ENCODE measurements around the gene NCOA1. TPM values are rescaled to one million over a fixed set of nuclear protein-coding genes. Genes with fewer than 3 reads are reported as not detected.

Gene NCOA1
- polyA plus RNA-seq, 1 of the 3 experiments (the other 2 are of a cell fraction), result 10.7 TPM

GRCh38 chr2:24724111-24724775, 233.2 kb downstream of the NCOA1 start:
- Histone ChIP-seq H3K9me3 (no peaks in the 10 kb centered on the region), H3K4me3 (ENCODE audit: low read depth in 2 of 2, low read length in 1 of 2) (no peak overlapping the region), H3K27ac (ENCODE audit: low read depth in 2 of 2, low read length in 1 of 2) (no peak overlapping the region), H3K4me1 (ENCODE audit: control insufficient read depth in 1 of 2, insufficient read depth in 2 of 2, low read depth in 1 of 2, low read length in 1 of 2) (peaks cover 10 to 19% of the 10 kb centered on the region in 2 experiments; a peak in 3 of 4 replicates), H4K20me1 (ENCODE audit: insufficient read depth) (no peaks in the 10 kb centered on the region), H3K79me2 (ENCODE audit: insufficient read depth) (no peaks in the 10 kb centered on the region), H2AFZ (ENCODE audit: low read depth) (no peak overlapping the region), H3K36me3 (replicated peaks in 1 of 2; ENCODE audit: control insufficient read depth in 1 of 2, insufficient read depth in 2 of 2, low read length in 1 of 2) (peaks cover 21% of the 10 kb centered on the region in 2 experiments), H3K27me3 (ENCODE audit: insufficient read depth) (no peaks in the 10 kb centered on the region), H3K9me2 (no peaks in the 10 kb centered on the region), H3F3A (replicated peaks; ENCODE audit: insufficient read depth) (peaks cover 18% of the 10 kb centered on the region), H3K4me2 (no peak overlapping the region), H3K9ac (no peak overlapping the region)
- DNase-seq, result no peak
- WGBS (ENCODE audit: low lambda C conversion rate), result 93% methylated on average over 4 of the region's 4 CpGs
- ChIA-PET POLR2A (no interaction called here), CTCF (interaction anchor here (1.1 to 1.6 kb wide), 3 partner anchors 38 to 314 kb away, joined by 3 to 4 read pairs (median 3); partner anchors contain the start of genes CENPO and PTRHD1)
- TF ChIP-seq SMC3 (IDR thresholded peaks at IDR 0.05; ENCODE audit: low read depth, low read length) (no peak), CHD2 (IDR thresholded peaks at IDR 0.05; ENCODE audit: low read length, partially characterized antibody) (no peak), FOXJ3 (CRISPR knock-in tag; IDR thresholded peaks at IDR 0.05) (no peak), EZH2phosphoT487 (IDR thresholded peaks at IDR 0.05; ENCODE audit: borderline replicate concordance, low read depth) (no peak), NRF1 (IDR thresholded peaks at IDR 0.05; ENCODE audit: low read depth, low read length) (no peak), GABPA (IDR thresholded peaks at IDR 0.05; ENCODE audit: low read depth) (no peak), JUND (IDR thresholded peaks at IDR 0.05) (no peak)

GRCh38 chr2:24725956-24726355, 234.9 kb downstream of the NCOA1 start:
- Histone ChIP-seq H3K79me2 (ENCODE audit: insufficient read depth) (no peaks in the 10 kb centered on the region), H3K9me2 (no peaks in the 10 kb centered on the region), H3K4me2 (no peak overlapping the region), H3K27me3 (ENCODE audit: insufficient read depth) (no peaks in the 10 kb centered on the region), H3K36me3 (replicated peaks in 1 of 2; ENCODE audit: control insufficient read depth in 1 of 2, insufficient read depth in 2 of 2, low read length in 1 of 2) (peaks cover 26 to 32% of the 10 kb centered on the region in 2 experiments), H2AFZ (ENCODE audit: low read depth) (no peak overlapping the region), H4K20me1 (ENCODE audit: insufficient read depth) (no peaks in the 10 kb centered on the region), H3K4me1 (ENCODE audit: control insufficient read depth in 1 of 2, insufficient read depth in 2 of 2, low read depth in 1 of 2, low read length in 1 of 2) (peaks cover 10 to 28% of the 10 kb centered on the region in 2 experiments; a peak in 3 of 4 replicates), H3K9me3 (no peaks in the 10 kb centered on the region), H3K27ac (ENCODE audit: low read depth in 2 of 2, low read length in 1 of 2) (no peak overlapping the region), H3K4me3 (ENCODE audit: low read depth in 2 of 2, low read length in 1 of 2) (no peak overlapping the region), H3K9ac (no peak overlapping the region), H3F3A (replicated peaks; ENCODE audit: insufficient read depth) (peaks cover 11% of the 10 kb centered on the region)
- ChIA-PET CTCF (interaction anchor here (0.9 to 1.6 kb wide), 2 partner anchors 12 to 316 kb away, joined by 3 to 4 read pairs; no protein-coding TSS in a partner anchor), POLR2A (no interaction called here)
- TF ChIP-seq RCOR1 (IDR thresholded peaks at IDR 0.05; ENCODE audit: low read length), result no peak
- no peak for TF ChIP-seq EP300 (IDR thresholded peaks at IDR 0.05; ENCODE audit: borderline replicate concordance in 1 of 2, low read depth in 1 of 2, low read length in 1 of 2)
- no peak for TF ChIP-seq POLR2AphosphoS5 (IDR thresholded peaks at IDR 0.05; ENCODE audit: low read depth, low read length)
- TF ChIP-seq MXI1 (IDR thresholded peaks at IDR 0.05; ENCODE audit: low read depth, low read length), result no peak
- TF ChIP-seq, protein P1, sequence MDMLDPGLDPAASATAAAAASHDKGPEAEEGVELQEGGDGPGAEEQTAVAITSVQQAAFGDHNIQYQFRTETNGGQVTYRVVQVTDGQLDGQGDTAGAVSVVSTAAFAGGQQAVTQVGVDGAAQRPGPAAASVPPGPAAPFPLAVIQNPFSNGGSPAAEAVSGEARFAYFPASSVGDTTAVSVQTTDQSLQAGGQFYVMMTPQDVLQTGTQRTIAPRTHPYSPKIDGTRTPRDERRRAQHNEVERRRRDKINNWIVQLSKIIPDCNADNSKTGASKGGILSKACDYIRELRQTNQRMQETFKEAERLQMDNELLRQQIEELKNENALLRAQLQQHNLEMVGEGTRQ (IDR thresholded peaks at IDR 0.05; ENCODE audit: borderline replicate concordance, low read depth, low read length), result no peak
- TF ChIP-seq, protein P2, sequence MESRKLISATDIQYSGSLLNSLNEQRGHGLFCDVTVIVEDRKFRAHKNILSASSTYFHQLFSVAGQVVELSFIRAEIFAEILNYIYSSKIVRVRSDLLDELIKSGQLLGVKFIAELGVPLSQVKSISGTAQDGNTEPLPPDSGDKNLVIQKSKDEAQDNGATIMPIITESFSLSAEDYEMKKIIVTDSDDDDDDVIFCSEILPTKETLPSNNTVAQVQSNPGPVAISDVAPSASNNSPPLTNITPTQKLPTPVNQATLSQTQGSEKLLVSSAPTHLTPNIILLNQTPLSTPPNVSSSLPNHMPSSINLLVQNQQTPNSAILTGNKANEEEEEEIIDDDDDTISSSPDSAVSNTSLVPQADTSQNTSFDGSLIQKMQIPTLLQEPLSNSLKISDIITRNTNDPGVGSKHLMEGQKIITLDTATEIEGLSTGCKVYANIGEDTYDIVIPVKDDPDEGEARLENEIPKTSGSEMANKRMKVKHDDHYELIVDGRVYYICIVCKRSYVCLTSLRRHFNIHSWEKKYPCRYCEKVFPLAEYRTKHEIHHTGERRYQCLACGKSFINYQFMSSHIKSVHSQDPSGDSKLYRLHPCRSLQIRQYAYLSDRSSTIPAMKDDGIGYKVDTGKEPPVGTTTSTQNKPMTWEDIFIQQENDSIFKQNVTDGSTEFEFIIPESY (IDR thresholded peaks at IDR 0.05; ENCODE audit: borderline replicate concordance, low read depth), result no peak
- TF ChIP-seq RFX5 (IDR thresholded peaks at IDR 0.05; ENCODE audit: low read length), result no peak
- TF ChIP-seq SMC3 (IDR thresholded peaks at IDR 0.05; ENCODE audit: low read depth, low read length), result no peak
- TF ChIP-seq FOXM1 (IDR thresholded peaks at IDR 0.05; ENCODE audit: low read depth), result no peak
- no peak for TF ChIP-seq RAD21 (IDR thresholded peaks at IDR 0.05; ENCODE audit: low read length)
- no peak for TF ChIP-seq TCF12 (IDR thresholded peaks at IDR 0.05)
- no peak for TF ChIP-seq FOSL2 (IDR thresholded peaks at IDR 0.05; ENCODE audit: borderline replicate concordance, low read depth)
- TF ChIP-seq TEAD4 (IDR thresholded peaks at IDR 0.05; ENCODE audit: borderline replicate concordance, insufficient read depth), result no peak
- TF ChIP-seq GATA2 (CRISPR knock-in tag; IDR thresholded peaks at IDR 0.05), result no peak
- DNase-seq, result no peak
- 70% methylated on average over 3 of the region's 3 CpGs for WGBS (ENCODE audit: low lambda C conversion rate)
